PC-9 (cell line): ENCODE results near the gene TMEM203. TPM values are rescaled to one million over a fixed set of nuclear protein-coding genes. Genes with fewer than 3 reads are reported as not detected.

Experiments
- BruUV-seq: library from RNA; stranded (reverse); fragments of 400-500 nt; replicated peaks from 2 replicates; lab custom pipeline; 2021; lab: Mats Ljungman, UMichigan
- CTCF ChIA-PET: fragments of 300-600 bp; sonication (Branson Sonifier 250); formaldehyde crosslinking; loops from one replicate; lab custom pipeline; 2022; ENCODE audit warnings: antibody characterized with exemption; lab: Charles Lee
- POLR2A ChIA-PET: fragments of 300-600 bp; sonication (Branson Sonifier 250); formaldehyde crosslinking; loops from one replicate; lab custom pipeline; 2022; ENCODE audit warnings: antibody characterized with exemption; ENCODE audit not compliant: unreplicated experiment; lab: Charles Lee
- DNase-seq, 2 experiments: peaks; one replicate each; pipeline versions ENCODE4 v3.0.0 to v3.0.0-alpha.2; 2015 to 2022; ENCODE audit warnings: mixed read lengths in 1 of 2
- H2AFZ ChIP-seq: fragments of 200-600 bp; sonication (generic); 2 replicates; pipeline ENCODE4 v1.8.1; 2017; ENCODE audit warnings: antibody characterized with exemption
- H3F3A ChIP-seq: fragments of 200-600 bp; sonication (generic); 2 replicates; pipeline ENCODE4 v1.8.1; 2017; ENCODE audit warnings: antibody characterized with exemption, mild to moderate bottlenecking, low read depth; ENCODE audit not compliant: insufficient read depth
- H3K27ac ChIP-seq: fragments of 200-600 bp; sonication (generic); 2 replicates; pipeline ENCODE4 v1.6.1; 2016; ENCODE audit warnings: mixed run types
- H3K27me3 ChIP-seq: fragments of 200-600 bp; sonication (generic); 2 replicates; pipeline ENCODE4 v1.6.1; 2016; ENCODE audit warnings: low read depth, mixed run types; ENCODE audit not compliant: insufficient read depth
- H3K36me3 ChIP-seq: fragments of 200-600 bp; sonication (generic); 2 replicates; pipeline ENCODE4 v1.6.1; 2016; ENCODE audit warnings: low read depth, mixed run types
- H3K4me1 ChIP-seq: fragments of 200-600 bp; sonication (generic); replicated peaks from 2 replicates; pipeline ENCODE4 v1.6.1; 2016; ENCODE audit warnings: mixed run types; ENCODE audit not compliant: insufficient read depth
- H3K4me2 ChIP-seq: fragments of 200-600 bp; sonication (generic); 2 replicates; pipeline ENCODE4 v1.6.1; 2017; ENCODE audit warnings: mixed run types
- H3K4me3 ChIP-seq: fragments of 200-600 bp; sonication (generic); 2 replicates; pipeline ENCODE4 v1.6.1; 2016; ENCODE audit warnings: mixed run types
- H3K79me2 ChIP-seq: fragments of 200-600 bp; sonication (generic); 2 replicates; pipeline ENCODE4 v1.6.1; 2017; ENCODE audit warnings: low read depth, mixed run types
- H3K9me2 ChIP-seq: fragments of 200-600 bp; sonication (generic); 2 replicates; pipeline ENCODE4 v1.8.1; 2017; ENCODE audit warnings: mild to moderate bottlenecking; ENCODE audit not compliant: insufficient read depth
- H3K9me3 ChIP-seq: fragments of 200-600 bp; sonication (generic); 2 replicates; pipeline ENCODE4 v1.8.1; 2016; ENCODE audit warnings: low read depth; ENCODE audit not compliant: insufficient read depth
- H4K20me1 ChIP-seq: fragments of 200-600 bp; sonication (generic); 2 replicates; pipeline ENCODE4 v1.8.1; 2017; ENCODE audit not compliant: insufficient read depth
- CTCF ChIP-seq: fragments of 200-600 bp; sonication (generic); conservative IDR thresholded peaks from 2 replicates; pipeline ENCODE4 v1.6.1; 2017; ENCODE audit warnings: mixed run types, antibody characterized with exemption, mild to moderate bottlenecking, moderate library complexity
- EZH2 ChIP-seq: fragments of 200-600 bp; sonication (generic); IDR thresholded peaks from 2 replicates; pipeline ENCODE4 v1.8.0; 2017; ENCODE audit warnings: antibody characterized with exemption, low read depth
- intact Hi-C: fragments of 100-400 bp; cut with micrococcal nuclease; formaldehyde crosslinking; loops from one replicate; pipeline ENCODE4 v1.10.0; 2022; ENCODE audit not compliant: unreplicated experiment
- total RNA-seq: library from RNA; stranded (reverse); gene quantifications from 2 replicates; pipeline ENCODE4 v1.2.3, GENCODE V29; 2021

Gene TMEM203
- total RNA-seq, 1 experiment from 2014 or later = 45.5 TPM

GRCh38 chr9:137206602-137207001 is 1.2 kb upstream of the TMEM203 start:
- Histone ChIP-seq H3K4me1 (peaks cover 25% of the 10 kb centered on the region), H3K4me2 (peak overlapping the region; percentile 100), H3K27me3 (no peaks in the 10 kb centered on the region), H3F3A (peaks cover 23% of the 10 kb centered on the region; the same call in 1 of the 2 replicates), H4K20me1 (peaks cover 7% of the 10 kb centered on the region; the same call in 1 of the 2 replicates), H3K27ac (no peak overlapping the region), H3K9me2 (no peaks in the 10 kb centered on the region), H3K36me3 (no peaks in the 10 kb centered on the region), H3K9me3 (no peaks in the 10 kb centered on the region), H3K4me3 (peak overlapping the region; percentile 99), H3K79me2 (peaks cover 61% of the 10 kb centered on the region), H2AFZ (no peak overlapping the region)
- POLR2A ChIA-PET = interaction anchor here (0.7 kb wide), 1 partner anchor 13 kb away, joined by 3 read pairs; no protein-coding TSS in a partner anchor
- TF ChIP-seq CTCF (no peak), EZH2 (no peak)
- no peak for DNase-seq
- intact Hi-C loops = no loop called here
- CTCF ChIA-PET = interaction anchor here (0.6 kb wide), 1 partner anchor 33 kb away, joined by 7 read pairs; no protein-coding TSS in a partner anchor
- BruUV-seq = no TSS peak

GRCh38 chr9:137204731-137205125 is 720 bp downstream of the TMEM203 start:
- Histone ChIP-seq H3K27me3 (no peaks in the 10 kb centered on the region), H4K20me1 (peaks cover 7% of the 10 kb centered on the region; the same call in 1 of the 2 replicates), H3K79me2 (peaks cover 67% of the 10 kb centered on the region), H3K36me3 (no peaks in the 10 kb centered on the region), H3F3A (peaks cover 23% of the 10 kb centered on the region; the same call in 1 of the 2 replicates), H3K27ac (no peak overlapping the region), H3K9me3 (no peaks in the 10 kb centered on the region), H3K4me1 (peaks cover 29% of the 10 kb centered on the region), H2AFZ (peak overlapping the region; percentile 84; the same call in 1 of the 2 replicates), H3K4me2 (peak overlapping the region; percentile 100), H3K4me3 (peak overlapping the region; percentile 99), H3K9me2 (no peaks in the 10 kb centered on the region)
- TF ChIP-seq EZH2 = no peak
- ChIA-PET CTCF (interaction anchor here (0.7 kb wide), 1 partner anchor 16 kb away, joined by 3 read pairs; no protein-coding TSS in a partner anchor), POLR2A (interaction anchor here (0.6 to 0.8 kb wide), 3 partner anchors 18 to 257 kb away, joined by 3 to 8 read pairs (median 3); no protein-coding TSS in a partner anchor)
- intact Hi-C loops = no loop called here
- no peak for DNase-seq
- BruUV-seq = no TSS peak

GRCh38 chr9:137202966-137203365 is 2.5 kb downstream of the TMEM203 start:
- CTCF ChIA-PET = no interaction called here
- no peak overlapping the region for H3K4me2 ChIP-seq

More at GRCh38 chr9:137202966-137203365, 2.5 kb downstream of the TMEM203 start:
- Histone ChIP-seq H3K9me2 (no peaks in the 10 kb centered on the region), H3K36me3 (no peaks in the 10 kb centered on the region), H3K4me3 (no peak overlapping the region), H3K27me3 (no peaks in the 10 kb centered on the region), H4K20me1 (peaks cover 12% of the 10 kb centered on the region), H3F3A (peaks cover 32% of the 10 kb centered on the region; the same call in 1 of the 2 replicates), H2AFZ (no peak overlapping the region), H3K27ac (no peak overlapping the region), H3K79me2 (peaks cover 81% of the 10 kb centered on the region), H3K9me3 (no peaks in the 10 kb centered on the region), H3K4me1 (peaks cover 44% of the 10 kb centered on the region)
- DNase-seq = no peak
- no peak for TF ChIP-seq CTCF
- no peak for TF ChIP-seq EZH2
- intact Hi-C loops = no loop called here
- POLR2A ChIA-PET = interaction anchor here (0.7 kb wide), 2 partner anchors 34 to 51 kb away, joined by 15 to 16 read pairs; no protein-coding TSS in a partner anchor
- BruUV-seq = no TSS peak
